Small intestine (tissue), 7 donors: Measurements from ENCODE around the gene SPECC1. TPM values are rescaled to one million over a fixed set of nuclear protein-coding genes. Genes with fewer than 3 reads are reported as not detected.
"Not testable (repeated sequence)": the region's sequence is repeated elsewhere in the genome, so short reads cannot be mapped to it uniquely, and the experiment has no call there.

Source experiments
- DNase-seq, 2 donors: peaks; one replicate each; pipeline versions ENCODE4 v3.0.0 to v3.0.0-alpha.2; 2013
- FAIRE-seq: peaks from 2 replicates; lab custom pipeline; 2012; peaks lifted over from hg19 to GRCh38; lab: Jason Lieb, UNC
- H3K27ac ChIP-seq, 3 donors: one replicate each; pipeline ENCODE4 v1.5.1; 2013; ENCODE audit warnings: low read length in 2 of 3, mild to moderate bottlenecking in 2 of 3, control low read depth in 1 of 3, inconsistent platforms in 1 of 3, low read depth in 1 of 3, moderate library complexity in 1 of 3
- H3K27me3 ChIP-seq, 3 donors: one replicate each; pipeline ENCODE4 v1.6.1; 2013; ENCODE audit warnings: low read length in 3 of 3, inconsistent platforms in 1 of 3; ENCODE audit not compliant: control insufficient read depth in 3 of 3, insufficient read depth in 3 of 3
- H3K36me3 ChIP-seq, 3 donors: one replicate each; pipeline ENCODE4 v1.6.1; 2013; ENCODE audit warnings: low read length in 3 of 3, inconsistent platforms in 1 of 3, low read depth in 1 of 3, mild to moderate bottlenecking in 1 of 3, moderate library complexity in 1 of 3; ENCODE audit not compliant: control insufficient read depth in 3 of 3, insufficient read depth in 2 of 3
- H3K4me1 ChIP-seq, 3 donors: one replicate each; pipeline ENCODE4 v1.6.1; 2013; ENCODE audit warnings: low read length in 2 of 3, inconsistent platforms in 1 of 3, low read depth in 1 of 3, mild to moderate bottlenecking in 1 of 3, moderate library complexity in 1 of 3; ENCODE audit not compliant: control insufficient read depth in 3 of 3, insufficient read depth in 2 of 3
- H3K4me3 ChIP-seq, 3 donors: one replicate each; pipeline ENCODE4 v1.5.1; 2013; ENCODE audit warnings: low read length in 3 of 3, control low read depth in 1 of 3, inconsistent platforms in 1 of 3, low read depth in 1 of 3, mild to moderate bottlenecking in 1 of 3, moderate library complexity in 1 of 3
- H3K9me3 ChIP-seq, 2 donors: one replicate each; pipeline ENCODE4 v1.6.1; 2013; ENCODE audit warnings: low read depth in 1 of 2, low read length in 1 of 2; ENCODE audit not compliant: control insufficient read depth in 2 of 2, insufficient read depth in 1 of 2
- WGBS, 3 donors: extraction: QIAGEN DNeasy Blood & Tissue Kit; methylation state at CpG; one replicate each; pipeline ENCODE4 v1.1.7; 2013; 5-methylcytosine and 5-hydroxymethylcytosine counted together
- polyA plus RNA-seq, 4 donors: library from polyadenylated mRNA; stranded (reverse) in 3 of 4; unstranded in 1 of 4; fragments of 200-250 nt in 3 of 4; fragments of 120-200 nt in 1 of 4; gene quantifications; one replicate each; pipeline versions ENCODE4 v1.2.1 to v1.2.3, GENCODE V29; 2013
- donor health status: healthy with polysubstance abuse.
- donor health status: control.
- donor health status: control.
- donor health status: Bipolar disorder and iron deficiency.
- donor health status: healthy.

SPECC1 gene
- polyA plus RNA-seq, 4 donors = 13.7 to 38.9 (median 32.8) TPM

GRCh38 chr17:20313306-20313705, 304.1 kb downstream of the SPECC1 start:
- Histone ChIP-seq H3K36me3 (peaks cover 0 to 5% (median 0%) of the 10 kb centered on the region in 3 donors), H3K27ac (no peak overlapping the region), H3K9me3 (no peaks in the 10 kb centered on the region), H3K27me3 (no peaks in the 10 kb centered on the region), H3K4me1 (no peaks in the 10 kb centered on the region), H3K4me3 (no peak overlapping the region)
- DNase-seq = no peak
- 93% methylated on average over 10 of the region's 10 CpGs for WGBS, 3 donors
- FAIRE-seq = no peak

GRCh38 chr17:20313891-20314290, 304.7 kb downstream of the SPECC1 start:
- Histone ChIP-seq H3K9me3 (no peaks in the 10 kb centered on the region), H3K27me3 (no peaks in the 10 kb centered on the region), H3K27ac (no peak overlapping the region), H3K4me1 (no peaks in the 10 kb centered on the region), H3K4me3 (no peak overlapping the region), H3K36me3 (peaks cover 0 to 5% (median 0%) of the 10 kb centered on the region in 3 donors)
- WGBS, 3 donors = 85 to 90% (median 90%) methylated on average over 7 of the region's 7 CpGs
- no peak for FAIRE-seq
- no peak for DNase-seq

DNA sequence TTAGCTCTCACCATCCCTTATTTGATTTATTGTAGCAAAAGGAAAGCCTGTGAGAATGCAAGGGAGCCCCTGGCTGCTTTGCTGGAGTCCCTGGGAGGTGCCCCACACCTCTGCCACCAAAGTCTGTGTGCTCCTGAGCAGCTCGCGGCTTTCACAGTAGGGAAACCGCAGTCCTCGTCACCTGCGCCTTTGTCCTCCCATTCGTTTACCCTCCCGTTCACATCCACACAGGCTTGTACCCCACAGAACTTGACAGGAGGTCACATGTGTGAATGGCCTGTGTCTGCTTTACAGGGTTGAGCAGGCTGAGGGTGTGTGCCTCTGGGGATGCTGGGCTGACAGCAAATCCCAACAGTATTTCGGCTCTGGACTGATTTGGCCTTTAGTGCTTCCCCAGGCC, 305.7 kb downstream of the SPECC1 start:
- 95 to 99% (median 95%) methylated on average over 8 of the region's 8 CpGs for WGBS, 3 donors
- Histone ChIP-seq H3K9me3 (no peaks in the 10 kb centered on the region), H3K4me1 (no peaks in the 10 kb centered on the region), H3K4me3 (no peak overlapping the region), H3K36me3 (peaks cover 0 to 5% (median 0%) of the 10 kb centered on the region in 3 donors), H3K27me3 (no peaks in the 10 kb centered on the region), H3K27ac (no peak overlapping the region)
- FAIRE-seq (no peak), DNase-seq (no peak)

GRCh38 chr17:20315311-20315710, 306.2 kb downstream of the SPECC1 start:
- Histone ChIP-seq H3K4me3 (no peak overlapping the region), H3K27ac (no peak overlapping the region), H3K36me3 (peaks cover 0 to 5% (median 0%) of the 10 kb centered on the region in 3 donors), H3K27me3 (no peaks in the 10 kb centered on the region), H3K4me1 (no peaks in the 10 kb centered on the region), H3K9me3 (no peaks in the 10 kb centered on the region)
- DNase-seq = no peak
- no peak for FAIRE-seq
- 87 to 91% (median 89%) methylated on average over 10 of the region's 10 CpGs for WGBS, 3 donors

DNA sequence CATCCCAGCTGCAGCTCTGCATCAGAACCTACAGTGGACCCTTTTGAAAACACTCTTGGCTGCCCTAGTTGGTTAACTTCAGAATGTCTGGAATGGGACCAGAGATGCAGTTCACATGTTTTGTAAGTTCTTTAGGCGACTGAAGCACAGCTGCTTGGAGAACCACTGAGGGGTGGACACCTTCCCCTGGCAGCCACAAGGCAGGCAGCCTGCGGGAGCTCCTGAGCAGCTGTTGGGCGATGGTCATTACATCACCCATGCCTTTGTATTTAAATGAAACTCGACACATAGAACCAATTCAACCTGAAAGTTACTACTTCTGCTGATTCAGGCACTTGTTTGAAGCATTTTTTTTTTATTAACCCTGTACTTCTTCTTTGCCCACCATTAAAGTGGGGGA, 306.7 kb downstream of the SPECC1 start:
- Histone ChIP-seq H3K4me1 (no peaks in the 10 kb centered on the region), H3K9me3 (no peaks in the 10 kb centered on the region), H3K4me3 (no peak overlapping the region), H3K36me3 (peaks cover 0 to 3% (median 0%) of the 10 kb centered on the region in 3 donors), H3K27ac (no peak overlapping the region), H3K27me3 (no peaks in the 10 kb centered on the region)
- WGBS, 3 donors = 76 to 91% (median 89%) methylated on average over 4 of the region's 4 CpGs
- no peak for DNase-seq
- no peak for FAIRE-seq

GRCh38 chr17:20320535-20321229, 311.5 kb downstream of the SPECC1 start:
- H3K36me3 ChIP-seq, H3K27ac ChIP-seq, H3K27me3 ChIP-seq, H3K4me1 ChIP-seq, H3K9me3 ChIP-seq, FAIRE-seq: not testable (repeated sequence)
- DNase-seq = peak; percentile 61 to 81
- peak overlapping the region in 1 of 3 donors; percentile 24 for H3K4me3 ChIP-seq
- whole genome bisulfite sequencing, 3 donors = 15 to 29% (median 19%) methylated on average over 35 to 47 of the region's 47 CpGs

- H3K36me3 ChIP-seq, DNase-seq, H3K4me3 ChIP-seq, H3K27me3 ChIP-seq, H3K27ac ChIP-seq, H3K4me1 ChIP-seq, H3K9me3 ChIP-seq, FAIRE-seq: not testable (repeated sequence)
- WGBS, 3 donors = 97% methylated on average over 25 to 32 of the region's 32 CpGs
Measured at GRCh38 chr17:20321357-20321756, 312.2 kb downstream of the SPECC1 start.

- H3K9me3 ChIP-seq = not testable (repeated sequence)
Measured at GRCh38 chr17:20327739-20328138, 318.6 kb downstream of the SPECC1 start.

GRCh38 chr17:20351405-20351804, 342.2 kb downstream of the SPECC1 start:
- not testable (repeated sequence) for H3K36me3 ChIP-seq, H3K4me1 ChIP-seq, H3K9me3 ChIP-seq, H3K27me3 ChIP-seq, DNase-seq, FAIRE-seq, H3K27ac ChIP-seq, H3K4me3 ChIP-seq
- WGBS, 3 donors = 95 to 100% methylated on average over 1 to 2 of the region's 3 CpGs; no CpG with 5 or more reads in 1 of the 3 donors

More at GRCh38 chr17:20327739-20328138, 318.6 kb downstream of the SPECC1 start:
- not testable (repeated sequence) for H3K4me3 ChIP-seq, FAIRE-seq, H3K36me3 ChIP-seq, DNase-seq, H3K4me1 ChIP-seq, H3K27ac ChIP-seq, H3K27me3 ChIP-seq
- 76 to 86% (median 86%) methylated on average over 3 of the region's 3 CpGs for WGBS, 3 donors
